Stimulated activated CD8-positive, alpha-beta memory T cell treated with anti-CD3 and anti-CD28 coated beads, Interleukin-4, amount 100 ng/mL, for 24 hours (primary cell): ENCODE data around the gene TAGLN2.

Experiments used
- DNase-seq: peaks from one replicate; pipeline ENCODE4 v3.0.0-alpha.2; 2020; ENCODE audit warnings: low read depth

Gene TAGLN2

GRCh38 chr1:159949123-159949522 is 23.8 kb upstream of the TAGLN2 start:
- DNase-seq, result no peak

DNA sequence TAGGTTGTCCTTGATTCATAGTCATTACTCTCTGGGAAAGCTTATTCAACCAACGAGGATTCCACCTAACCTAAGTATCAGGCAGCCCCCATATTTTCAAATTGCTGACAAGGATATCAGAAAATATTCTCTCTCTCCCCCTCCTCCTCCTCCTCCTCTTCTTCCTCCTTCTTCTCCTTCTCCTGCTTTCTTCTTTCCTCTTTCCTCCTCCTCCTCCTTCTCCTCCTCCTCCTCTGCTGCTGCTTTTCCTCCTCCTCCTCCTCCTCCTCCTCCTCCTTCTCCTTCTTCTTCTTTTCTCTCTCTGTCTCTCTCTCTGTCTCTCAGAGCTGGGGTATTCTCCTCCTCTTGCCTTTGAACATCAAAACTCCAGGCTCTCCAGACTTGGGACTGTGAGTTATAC is 22.6 kb upstream of the TAGLN2 start:
- DNase-seq, result no peak

DNA sequence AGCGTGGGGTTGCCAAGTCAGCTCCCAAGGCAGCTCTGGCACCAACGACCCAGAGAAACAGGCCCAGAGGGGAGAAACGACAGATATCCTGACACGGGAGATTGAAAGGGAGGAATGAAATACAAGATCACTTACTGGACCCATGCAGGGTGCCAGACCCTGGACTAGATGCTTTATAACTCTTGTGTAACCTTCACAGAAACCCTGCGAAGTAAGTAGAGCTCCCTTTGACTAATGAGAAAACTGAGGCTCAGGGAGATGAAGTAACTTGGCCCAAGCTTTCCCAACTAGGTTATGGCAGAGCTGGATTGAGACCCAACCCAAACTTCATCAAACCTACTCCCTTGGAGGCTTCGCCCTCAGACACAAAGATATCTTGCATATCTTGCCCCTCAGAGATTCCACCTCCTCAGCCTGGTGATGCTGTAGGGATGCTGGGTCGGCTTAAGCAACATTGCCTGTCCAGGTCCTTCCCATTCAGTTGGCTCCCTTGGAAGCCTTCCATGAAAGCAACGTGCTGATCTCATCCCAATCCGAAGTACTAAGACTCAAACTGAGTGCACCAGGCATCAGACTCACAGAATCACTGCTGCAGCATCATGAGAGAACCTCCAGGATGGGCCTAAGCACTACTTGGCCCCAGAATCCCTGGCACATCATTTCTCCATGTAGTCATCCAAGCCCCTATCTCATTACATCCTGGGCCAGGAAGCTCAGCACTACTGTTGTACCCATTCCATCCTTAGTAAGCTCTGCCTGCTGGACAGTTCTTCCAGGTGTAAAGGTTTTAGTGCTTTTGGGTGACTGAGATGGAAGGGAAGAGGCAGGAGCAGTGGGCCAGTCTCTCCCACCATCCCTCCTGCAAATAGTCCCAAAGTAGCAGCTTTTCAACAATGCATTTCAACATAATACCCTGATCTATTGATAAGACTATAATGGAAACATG is 21.2 kb upstream of the TAGLN2 start:
- DNase-seq, result no peak

GRCh38 chr1:159945483-159946241 is 20.4 kb upstream of the TAGLN2 start, which contains the start of gene IGSF9:
IGSF9 (minus strand) TSS chr1:159945613; CDS start chr1:159943454, 2,159 bp downstream.
- peak; percentile 78 for DNase-seq

- no peak for DNase-seq
Measured at GRCh38 chr1:159944623-159945455, 19.5 kb upstream of the TAGLN2 start.

DNA sequence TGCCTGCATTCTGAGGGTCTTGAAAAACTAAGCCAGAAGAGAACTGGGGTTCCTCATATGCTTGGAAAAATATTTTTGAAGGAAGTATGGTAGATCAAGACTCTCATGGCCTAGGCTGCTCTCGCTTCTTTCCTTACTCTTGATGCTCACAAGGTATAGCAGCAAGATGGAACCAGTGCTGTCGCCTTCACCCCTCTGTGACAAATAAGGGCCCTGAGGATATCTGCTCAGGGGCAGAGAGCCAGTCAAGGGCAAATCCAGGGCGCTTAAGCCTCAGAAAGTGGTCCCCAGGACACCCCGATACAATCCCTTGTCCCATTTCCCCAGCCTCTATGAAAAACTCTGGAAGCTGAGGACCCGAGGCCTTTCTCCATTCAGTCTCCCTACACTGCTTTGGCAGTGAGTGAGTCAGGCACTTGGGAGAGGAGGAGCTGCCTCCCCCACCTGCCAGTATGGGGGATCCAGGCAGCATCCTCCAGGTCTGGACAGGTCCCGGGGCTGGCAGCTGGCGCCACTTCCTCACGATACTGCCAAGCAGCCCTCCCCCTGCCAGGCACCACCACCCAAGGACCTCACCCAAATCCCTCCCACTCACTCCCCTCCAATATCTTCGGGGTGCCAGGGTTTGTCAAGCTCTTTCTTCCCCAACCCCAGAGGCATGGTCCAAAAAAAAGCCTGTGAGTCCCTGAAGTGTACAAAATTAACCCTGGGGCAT is 18.8 kb upstream of the TAGLN2 start:
- DNase-seq, result no peak

GRCh38 chr1:159943278-159943640 is 18.0 kb upstream of the TAGLN2 start:
- DNase-seq, result no peak

DNA sequence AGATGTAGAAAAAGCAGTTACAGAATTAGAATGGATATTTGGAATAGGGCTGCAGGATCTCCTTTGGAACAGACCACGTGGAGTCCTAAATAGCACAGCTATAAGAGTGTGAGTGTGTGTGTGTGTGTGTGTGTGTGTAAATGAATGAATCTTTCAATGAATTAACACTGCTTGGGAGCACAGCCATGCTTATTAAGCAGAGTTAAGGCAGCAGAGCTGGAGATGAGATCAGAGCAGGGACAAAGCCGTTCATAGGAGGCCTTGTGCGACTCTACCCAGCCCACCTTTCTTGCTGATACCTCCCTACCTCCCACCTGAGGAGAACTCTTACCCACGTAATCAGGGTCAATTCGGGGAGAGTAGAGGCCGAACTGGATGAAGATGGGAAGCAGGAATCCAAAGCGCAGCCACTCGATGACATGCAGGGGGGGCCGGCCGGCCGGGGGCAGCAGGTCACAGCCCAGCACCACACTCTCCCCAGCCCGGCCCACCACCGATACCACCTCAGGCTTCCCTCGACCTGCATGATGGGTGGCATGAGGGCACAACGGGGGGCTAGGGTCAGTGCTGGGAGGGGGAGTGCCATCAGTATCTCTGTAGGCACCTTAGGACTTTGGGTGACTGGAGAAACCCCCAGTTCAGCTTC is 17.4 kb upstream of the TAGLN2 start:
- DNase-seq, result no peak

GRCh38 chr1:159941591-159942560 is 16.6 kb upstream of the TAGLN2 start:
- no peak for DNase-seq

GRCh38 chr1:159941141-159941540 is 15.8 kb upstream of the TAGLN2 start:
- DNase-seq, result no peak

DNA sequence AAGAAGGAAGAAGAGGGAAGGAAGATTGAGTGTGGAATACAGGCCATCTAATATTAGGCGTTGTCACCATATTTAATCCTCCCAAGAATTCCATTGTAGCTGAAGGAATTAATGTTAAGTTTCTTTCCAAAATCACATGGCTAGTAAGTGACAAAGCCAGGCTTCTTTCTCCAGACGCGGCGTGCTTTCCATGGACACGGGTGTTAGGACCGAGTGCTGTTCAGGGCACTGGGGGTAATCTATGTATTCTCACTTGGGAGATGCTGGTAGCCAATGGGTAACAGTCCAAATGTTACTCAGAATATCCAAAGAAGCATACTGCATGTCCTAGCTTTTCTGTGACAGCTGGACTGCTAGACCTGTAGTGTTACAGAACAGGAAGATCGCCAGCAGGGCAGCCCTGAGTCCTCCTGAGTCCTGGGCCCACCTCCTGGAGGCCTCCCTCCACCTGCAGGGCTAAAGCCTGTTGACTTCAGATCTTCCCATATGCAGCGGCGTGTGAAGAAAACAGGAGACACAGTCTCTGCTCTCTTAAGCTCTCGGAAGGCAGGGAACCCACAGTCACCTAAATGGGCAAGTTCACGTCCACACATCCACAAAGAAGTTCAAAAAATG is 14.8 kb upstream of the TAGLN2 start:
- no peak for DNase-seq

DNA sequence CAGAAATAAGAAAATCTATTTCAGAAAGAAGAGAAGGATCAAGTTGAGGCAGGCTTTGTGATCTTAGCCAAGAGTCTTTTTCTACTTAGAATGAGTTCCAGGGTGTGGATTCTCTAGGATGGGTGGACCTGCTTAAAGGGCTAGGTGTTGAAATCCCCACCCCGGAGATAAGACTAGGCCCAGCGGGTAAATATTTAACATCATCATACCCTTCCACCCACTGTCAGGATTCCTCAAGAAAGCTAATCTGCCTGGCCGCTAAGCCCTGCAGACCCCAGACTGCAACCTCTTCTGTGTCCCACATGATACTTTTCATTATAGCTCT is 14.3 kb upstream of the TAGLN2 start:
- no peak for DNase-seq

DNA sequence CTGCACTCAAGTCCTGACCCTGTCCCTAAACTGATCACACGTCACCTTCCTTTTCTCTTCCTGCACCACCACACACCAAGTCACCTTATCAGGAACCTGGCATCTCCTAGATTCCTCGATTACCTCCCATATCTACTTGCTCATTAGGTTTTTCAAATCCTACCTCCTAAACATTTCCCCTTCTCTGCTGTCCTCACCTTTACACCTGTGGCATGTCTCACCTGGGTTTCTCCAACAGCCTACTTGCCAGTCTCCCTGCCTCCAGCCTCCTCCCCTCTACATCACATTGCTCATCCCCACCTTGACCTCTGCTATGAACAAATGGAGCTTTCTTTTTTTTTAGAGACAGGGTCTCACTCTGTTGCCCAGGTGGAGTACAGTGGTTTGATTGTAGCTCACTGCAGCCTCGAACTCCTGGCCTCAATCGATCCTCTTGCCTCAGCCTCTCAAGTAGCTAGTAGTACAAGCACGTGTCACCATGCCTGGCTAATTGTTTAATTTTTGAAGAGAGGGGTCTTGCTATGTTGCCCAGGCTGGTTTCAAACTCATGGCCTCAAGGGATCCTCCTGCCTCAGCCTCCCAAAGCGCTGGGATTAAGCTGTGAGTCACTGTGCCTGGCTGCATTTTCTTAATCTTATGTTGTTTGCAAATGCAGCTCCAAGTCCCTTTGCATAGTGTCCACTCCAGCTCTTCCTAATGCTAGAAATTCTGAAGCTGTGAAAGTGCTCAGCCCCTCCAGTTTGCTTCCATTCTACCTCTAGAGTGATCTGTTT is 13.8 kb upstream of the TAGLN2 start:
- DNase-seq, result no peak

- no peak for DNase-seq
Measured at GRCh38 chr1:159938211-159938852, 13.0 kb upstream of the TAGLN2 start.

DNA sequence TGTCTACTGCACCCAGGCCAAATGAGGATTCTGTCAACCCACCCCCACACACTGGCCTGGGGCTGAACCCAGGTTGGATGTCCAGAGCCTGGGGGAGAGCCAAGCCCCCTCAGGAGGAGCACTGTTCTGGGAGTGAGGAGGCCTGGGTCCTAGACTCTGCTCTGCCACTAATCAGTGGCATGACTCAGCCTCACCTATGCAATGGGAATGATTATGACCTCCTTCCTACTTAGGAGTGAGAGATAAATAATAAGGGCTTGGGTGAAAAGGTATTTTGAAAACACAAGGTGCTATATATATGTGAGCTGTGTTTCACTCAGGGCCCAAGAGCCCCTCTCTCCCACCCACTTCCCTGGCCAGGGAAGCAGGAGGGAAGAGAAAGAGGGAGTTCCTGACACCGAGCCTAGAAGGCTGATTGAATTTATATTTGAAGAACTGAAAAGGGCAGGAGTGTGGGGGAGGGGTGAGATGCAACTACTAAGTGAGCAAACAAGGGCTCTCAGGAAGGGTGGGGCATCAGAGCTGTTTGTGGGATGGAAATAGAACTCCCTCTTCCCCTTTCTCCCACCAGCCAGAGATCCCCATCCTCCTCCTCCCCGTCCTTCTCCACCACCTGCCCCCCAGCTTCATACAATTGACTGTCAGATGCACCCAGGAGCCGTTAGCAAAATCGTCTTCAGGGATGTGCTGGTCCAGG is 11.9 kb upstream of the TAGLN2 start:
- DNase-seq, result no peak

DNA sequence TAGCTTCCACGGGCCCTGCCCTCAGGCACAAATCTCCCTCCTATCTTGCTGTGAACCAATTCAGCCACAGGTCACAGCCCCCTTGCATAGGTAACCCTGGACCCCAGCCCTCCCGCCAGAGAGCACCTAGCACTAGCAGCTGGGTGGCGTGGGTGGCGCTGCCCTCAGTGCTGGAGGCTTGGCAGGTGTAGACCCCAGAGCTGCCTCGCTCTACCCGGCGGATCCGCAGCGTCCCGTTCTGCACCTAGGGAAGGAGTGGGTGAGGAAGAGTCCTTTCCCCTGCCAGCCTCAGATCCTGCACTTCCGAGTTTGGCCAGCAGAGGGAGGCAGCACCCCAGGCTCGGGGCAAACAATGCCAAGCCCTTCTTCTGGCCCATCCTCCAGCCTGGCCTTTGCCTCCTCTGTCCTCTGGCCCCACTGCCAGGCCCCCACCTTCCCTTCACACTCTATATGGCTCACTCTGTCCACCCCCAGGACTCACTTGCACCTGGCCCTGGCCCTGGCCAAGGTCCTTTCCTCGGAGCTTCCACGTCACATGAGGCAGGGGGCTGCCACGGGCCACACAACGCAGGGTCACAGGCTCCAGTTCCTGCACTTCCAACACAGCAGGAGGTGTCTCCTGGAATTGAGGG is 11.1 kb upstream of the TAGLN2 start:
- peak; percentile 75 for DNase-seq

- DNase-seq, result no peak
Measured at GRCh38 chr1:159935719-159936272, 10.5 kb upstream of the TAGLN2 start.
